ENCODE results near the gene FGF2. TPM values are rescaled to one million over a fixed set of nuclear protein-coding genes. Genes with fewer than 3 reads are reported as not detected.
"Not testable (repeated sequence)": the region's sequence is repeated elsewhere in the genome, so short reads cannot be mapped to it uniquely, and the experiment has no call there.

Gene FGF2
- total RNA-seq, 4 donors from 2014 or later: 19.0 to 32.8 (median 24.6) TPM

DNA sequence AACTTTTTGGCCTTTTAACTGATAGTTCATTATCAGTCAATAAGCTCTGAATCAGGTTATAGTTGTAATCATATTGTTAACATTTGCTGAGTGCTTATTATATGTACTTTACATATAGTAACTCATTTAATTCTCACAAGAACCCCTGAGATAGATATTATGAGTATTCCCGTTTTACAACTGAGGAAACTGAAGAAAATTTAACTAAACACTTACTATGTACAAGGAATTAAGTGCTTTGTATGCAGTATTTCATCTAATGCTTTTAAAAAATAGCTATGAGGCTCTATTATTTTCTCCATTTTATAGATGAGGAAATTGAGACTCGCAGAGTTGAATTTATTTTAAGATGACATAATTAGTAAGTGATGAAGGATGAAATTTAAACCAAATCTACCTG, 27.7 kb upstream of the FGF2 start:
- Histone ChIP-seq H3K9me3 (no peaks in the 10 kb centered on the region), H3K27ac (peak overlapping the region in 1 of 4 donors; percentile 82), H3K4me3 (no peak overlapping the region), H3K27me3 (no peaks in the 10 kb centered on the region), H3K4me1 (peaks cover 0 to 23% (median 3%) of the 10 kb centered on the region in 4 donors), H3K36me3 (no peaks in the 10 kb centered on the region)
- TF ChIP-seq, protein P1, sequence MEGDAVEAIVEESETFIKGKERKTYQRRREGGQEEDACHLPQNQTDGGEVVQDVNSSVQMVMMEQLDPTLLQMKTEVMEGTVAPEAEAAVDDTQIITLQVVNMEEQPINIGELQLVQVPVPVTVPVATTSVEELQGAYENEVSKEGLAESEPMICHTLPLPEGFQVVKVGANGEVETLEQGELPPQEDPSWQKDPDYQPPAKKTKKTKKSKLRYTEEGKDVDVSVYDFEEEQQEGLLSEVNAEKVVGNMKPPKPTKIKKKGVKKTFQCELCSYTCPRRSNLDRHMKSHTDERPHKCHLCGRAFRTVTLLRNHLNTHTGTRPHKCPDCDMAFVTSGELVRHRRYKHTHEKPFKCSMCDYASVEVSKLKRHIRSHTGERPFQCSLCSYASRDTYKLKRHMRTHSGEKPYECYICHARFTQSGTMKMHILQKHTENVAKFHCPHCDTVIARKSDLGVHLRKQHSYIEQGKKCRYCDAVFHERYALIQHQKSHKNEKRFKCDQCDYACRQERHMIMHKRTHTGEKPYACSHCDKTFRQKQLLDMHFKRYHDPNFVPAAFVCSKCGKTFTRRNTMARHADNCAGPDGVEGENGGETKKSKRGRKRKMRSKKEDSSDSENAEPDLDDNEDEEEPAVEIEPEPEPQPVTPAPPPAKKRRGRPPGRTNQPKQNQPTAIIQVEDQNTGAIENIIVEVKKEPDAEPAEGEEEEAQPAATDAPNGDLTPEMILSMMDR (IDR thresholded peaks at IDR 0.05): no peak
- no peak for TF ChIP-seq EP300 (IDR thresholded peaks at IDR 0.05)
- TF ChIP-seq POLR2A (IDR thresholded peaks at IDR 0.05): no peak
- WGBS, 2 donors: 90 to 93% methylated on average over 2 of the region's 2 CpGs
- no peak for DNase-seq (ENCODE audit: low spot score in 2 of 2)

DNA sequence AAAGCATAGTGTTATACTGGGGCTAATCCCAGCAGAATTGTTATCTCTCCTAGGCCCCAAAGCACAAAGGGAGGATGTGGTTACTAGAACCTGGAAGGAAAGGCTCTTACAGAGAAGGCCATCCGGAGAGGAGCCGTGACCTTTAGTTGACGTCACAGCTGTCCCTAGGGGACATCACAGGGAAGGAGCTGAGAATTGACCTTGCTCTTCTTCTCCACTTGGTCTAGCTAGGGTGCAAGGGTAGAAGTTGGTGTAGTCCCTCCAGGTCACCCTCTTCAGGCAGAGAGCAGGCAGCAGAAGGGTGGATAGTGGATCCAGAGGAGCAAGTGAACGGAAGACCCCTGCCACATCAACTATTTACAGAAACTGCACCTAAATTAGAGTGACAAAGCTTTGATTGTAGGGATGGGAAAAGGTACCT, 22.8 kb upstream of the FGF2 start:
- Histone ChIP-seq H3K27ac (no peak overlapping the region), H3K36me3 (no peaks in the 10 kb centered on the region), H3K4me1 (peaks cover 0 to under 1% (median 0%) of the 10 kb centered on the region in 4 donors), H3K9me3 (no peaks in the 10 kb centered on the region), H3K4me3 (no peak overlapping the region), H3K27me3 (no peaks in the 10 kb centered on the region)
- 65 to 67% methylated on average over 4 of the region's 4 CpGs for WGBS, 2 donors
- DNase-seq (ENCODE audit: low spot score in 2 of 2): no peak
- TF ChIP-seq, protein P1 (IDR thresholded peaks at IDR 0.05): no peak
- TF ChIP-seq POLR2A (IDR thresholded peaks at IDR 0.05) (no peak), EP300 (IDR thresholded peaks at IDR 0.05) (no peak)

DNA sequence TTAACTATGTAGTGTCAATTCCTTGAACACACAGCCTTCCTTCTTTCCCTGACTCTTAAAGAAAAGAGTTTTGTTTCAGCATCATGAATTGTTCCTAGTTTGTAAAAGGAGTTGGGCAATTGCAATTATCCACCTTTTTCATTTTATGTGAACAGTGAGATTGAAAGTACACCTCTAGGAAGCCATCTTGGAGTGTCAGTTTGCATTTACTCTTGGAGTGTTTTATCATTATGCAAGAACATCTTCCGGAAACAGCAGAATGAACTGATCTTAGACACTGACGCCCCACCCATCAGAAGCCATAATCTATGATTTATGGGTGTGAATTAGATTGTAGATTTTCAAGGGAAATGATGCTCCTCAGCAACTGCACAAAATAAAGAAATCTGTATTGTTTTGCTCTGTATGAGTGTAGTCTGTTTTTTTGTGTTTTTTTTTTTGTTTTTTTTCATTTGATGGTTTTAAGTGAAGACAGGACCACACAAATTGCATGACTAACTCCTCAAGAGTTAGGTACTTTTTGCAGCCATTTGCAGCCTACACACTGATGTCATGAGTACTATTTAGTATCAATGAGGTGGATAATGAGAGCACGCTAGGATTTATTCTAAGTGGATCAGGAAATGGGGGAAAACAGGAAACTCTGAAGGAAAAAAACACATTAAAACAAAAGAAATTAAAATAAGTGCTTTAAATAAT, 19.5 kb upstream of the FGF2 start:
- H3K4me1 ChIP-seq: peaks cover 0 to 5% (median 0%) of the 10 kb centered on the region in 4 donors
- H3K36me3 ChIP-seq: no peaks in the 10 kb centered on the region
- H3K27ac ChIP-seq: no peak overlapping the region
- WGBS, 2 donors: 52 to 71% methylated on average over 3 of the region's 3 CpGs
- TF ChIP-seq EP300 (IDR thresholded peaks at IDR 0.05) (no peak), POLR2A (IDR thresholded peaks at IDR 0.05) (no peak)
- DNase-seq (ENCODE audit: low spot score in 2 of 2): no peak
- H3K9me3 ChIP-seq: no peaks in the 10 kb centered on the region
- H3K4me3 ChIP-seq: no peak overlapping the region
- no peaks in the 10 kb centered on the region for H3K27me3 ChIP-seq

DNA sequence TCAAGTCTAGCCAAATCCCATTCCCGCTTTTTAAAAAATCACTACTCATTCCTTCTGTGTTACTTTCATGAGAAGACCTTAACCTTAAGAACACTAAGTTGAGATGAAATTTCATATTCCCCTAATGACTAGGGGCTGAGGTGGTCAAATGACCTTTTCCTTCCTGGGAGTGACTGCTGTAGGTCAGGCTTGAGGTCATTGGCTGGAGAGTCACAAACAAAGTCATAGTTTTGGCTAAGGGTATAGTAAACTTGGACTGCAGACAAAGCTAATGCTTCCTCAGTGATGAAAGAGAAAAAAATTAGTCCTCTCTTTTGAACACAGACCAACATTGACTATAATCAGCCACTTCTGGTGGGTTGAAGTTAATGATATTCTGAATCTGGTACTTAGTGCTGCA, 16.0 kb upstream of the FGF2 start:
- 48 to 51% methylated on average over 1 of the region's 1 CpG for WGBS, 2 donors
- DNase-seq (ENCODE audit: low spot score in 2 of 2): no peak

DNA sequence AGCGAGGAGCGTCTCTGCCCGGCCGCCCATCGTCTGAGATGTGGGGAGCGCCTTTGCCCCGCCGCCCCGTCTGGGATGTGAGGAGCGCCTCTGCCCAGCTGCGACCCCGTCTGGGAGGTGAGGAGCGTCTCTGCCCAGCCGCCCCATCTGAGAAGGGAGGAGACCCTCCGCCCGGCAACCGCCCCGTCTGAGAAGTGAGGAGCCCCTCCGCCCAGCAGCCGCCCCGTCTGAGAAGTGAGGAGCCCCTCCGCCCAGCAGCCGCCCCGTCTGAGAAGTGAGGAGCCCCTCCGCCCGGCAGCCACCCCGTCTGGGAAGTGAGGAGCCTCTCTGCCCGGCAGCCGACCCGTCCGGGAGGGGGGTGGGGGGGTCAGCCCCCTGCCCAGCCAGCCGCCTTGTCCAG, 14.8 kb upstream of the FGF2 start:
- H3K4me3 ChIP-seq; DNase-seq (ENCODE audit: low spot score in 2 of 2); H3K27me3 ChIP-seq; H3K4me1 ChIP-seq; H3K36me3 ChIP-seq; H3K27ac ChIP-seq; H3K9me3 ChIP-seq: not testable (repeated sequence)
- 93 to 98% methylated on average over 5 to 13 of the region's 32 CpGs for WGBS, 2 donors

More for the DNA sequence above, 16.0 kb upstream of the FGF2 start:
- TF ChIP-seq, protein P1 (IDR thresholded peaks at IDR 0.05): no peak
- TF ChIP-seq EP300 (IDR thresholded peaks at IDR 0.05) (no peak), POLR2A (IDR thresholded peaks at IDR 0.05) (no peak)
- Histone ChIP-seq H3K27me3 (no peaks in the 10 kb centered on the region), H3K36me3 (no peaks in the 10 kb centered on the region), H3K4me1 (peaks cover 0 to 5% (median 0%) of the 10 kb centered on the region in 4 donors), H3K4me3 (no peak overlapping the region), H3K27ac (no peak overlapping the region), H3K9me3 (no peaks in the 10 kb centered on the region)

DNA sequence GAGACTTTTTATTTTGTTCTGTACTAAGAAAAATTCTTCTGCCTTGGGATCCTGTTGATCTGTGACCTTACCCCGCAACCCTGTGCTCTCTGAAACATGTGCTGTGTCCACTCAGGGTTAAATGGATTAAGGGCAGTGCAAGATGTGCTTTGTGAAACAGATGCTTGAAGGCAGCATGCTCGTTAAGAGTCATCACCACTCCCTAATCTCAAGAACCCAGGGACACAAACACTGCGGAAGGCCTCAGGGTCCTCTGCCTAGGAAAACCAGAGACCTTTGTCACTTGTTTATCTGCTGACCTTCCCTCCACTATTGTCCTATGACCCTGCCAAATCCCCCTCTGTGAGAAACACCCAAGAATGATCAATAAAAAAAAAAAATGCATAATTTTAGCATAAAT, 13.8 kb upstream of the FGF2 start:
- H3K9me3 ChIP-seq; H3K27ac ChIP-seq; H3K27me3 ChIP-seq; DNase-seq (ENCODE audit: low spot score in 2 of 2); H3K4me1 ChIP-seq; H3K36me3 ChIP-seq; H3K4me3 ChIP-seq: not testable (repeated sequence)
- WGBS, 2 donors: 80% methylated on average over 3 of the region's 3 CpGs

Data from tibial nerve (tissue), 4 donors.